DMS53 (cell line): ENCODE data around the gene GANAB.
"Not testable (repeated sequence)": the region's sequence is repeated elsewhere in the genome, so short reads cannot be mapped to it uniquely, and the experiment has no call there.

Experiments used
- DNase-seq: peaks from one replicate; lab custom pipeline; 2025; lab: John Stamatoyannopoulos, UW

The GANAB gene

DNA sequence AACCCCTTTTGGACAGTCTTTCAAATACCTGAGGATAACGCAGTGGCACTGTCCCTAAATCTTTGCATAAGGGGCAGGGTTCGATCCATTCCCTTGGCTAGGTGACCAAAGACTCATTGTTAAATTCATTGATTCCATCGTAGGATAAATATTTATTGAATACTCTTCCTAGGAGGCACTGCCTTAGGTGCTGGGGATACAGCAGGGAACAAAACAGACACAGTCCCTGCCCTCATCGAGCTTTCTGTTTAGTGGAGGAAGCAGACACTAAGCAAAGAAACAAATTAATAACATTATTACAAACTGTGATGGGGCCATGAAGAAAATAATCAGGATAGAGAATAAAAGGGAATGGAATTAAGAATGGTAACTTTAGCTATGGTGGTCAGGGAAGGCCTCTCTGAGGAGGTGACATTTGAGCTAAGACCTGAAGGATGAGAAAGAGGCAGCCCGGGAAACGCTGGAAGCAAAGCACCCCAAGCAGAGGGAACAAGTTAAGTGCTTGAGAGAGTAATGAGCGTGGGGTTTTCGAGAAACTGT is 25.3 kb downstream of the GANAB start:
- DNase-seq: no peak

DNA sequence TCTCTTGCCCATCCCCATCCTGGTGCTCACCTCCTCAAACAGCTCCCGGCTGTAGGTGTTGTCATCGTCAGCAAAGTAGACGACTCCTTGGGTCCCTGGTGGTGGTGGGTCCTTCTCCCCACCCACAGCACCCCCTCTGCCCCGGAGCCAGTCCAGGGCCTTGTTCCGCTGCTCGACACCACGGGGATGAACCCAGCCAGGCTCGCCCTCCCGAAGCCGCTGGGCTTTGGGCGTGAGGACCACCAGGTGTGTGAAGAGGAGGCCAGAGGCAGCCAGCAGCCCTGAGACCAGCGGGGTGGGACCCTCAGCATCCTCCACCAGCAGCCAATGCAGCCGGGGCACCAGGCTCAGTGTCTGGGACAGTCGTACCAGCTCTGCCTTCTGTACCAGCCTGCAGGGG is 29.5 kb downstream of the GANAB start:
- not testable (repeated sequence) for DNase-seq

DNA sequence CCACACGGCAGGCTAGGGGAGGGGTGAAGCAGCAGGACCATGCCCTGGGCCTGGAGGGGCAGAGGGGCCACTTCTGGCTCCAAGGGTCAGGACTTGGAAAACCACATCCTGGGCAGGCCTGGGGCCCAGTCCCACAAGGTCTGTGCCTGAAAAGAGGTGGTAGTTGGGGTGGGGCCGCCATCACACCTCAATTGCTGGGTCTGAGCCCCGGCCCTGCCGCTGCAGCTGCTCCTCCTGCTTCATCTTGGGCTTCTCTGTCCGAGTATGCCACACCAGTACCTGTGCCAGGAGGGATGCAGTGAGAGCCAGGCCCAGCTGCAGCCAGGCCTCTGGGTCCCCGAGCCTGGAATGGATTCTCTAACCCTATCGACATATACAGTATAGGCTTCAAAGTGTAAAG is 30.9 kb downstream of the GANAB start:
- DNase-seq: no peak

DNA sequence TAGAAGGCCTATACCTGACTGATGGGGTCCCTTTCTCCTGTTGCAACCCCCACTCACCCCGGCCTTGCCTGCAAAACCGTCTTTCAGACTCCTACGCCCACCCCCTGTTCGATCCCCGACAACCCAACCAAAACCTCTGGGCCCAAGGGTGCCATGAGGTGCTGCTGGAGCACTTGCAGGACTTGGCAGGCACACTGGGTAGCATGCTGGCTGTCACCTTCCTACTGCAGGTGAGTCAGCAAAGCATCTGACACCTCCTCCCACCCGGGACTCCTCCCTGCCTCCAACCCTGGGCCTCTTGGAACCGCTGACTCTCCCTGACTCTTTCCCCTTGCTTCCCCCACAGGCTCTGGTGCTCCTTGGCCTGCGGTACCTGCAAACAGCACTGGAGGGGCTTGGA is 32.1 kb downstream of the GANAB start:
- DNase-seq: peak; percentile 86

DNA sequence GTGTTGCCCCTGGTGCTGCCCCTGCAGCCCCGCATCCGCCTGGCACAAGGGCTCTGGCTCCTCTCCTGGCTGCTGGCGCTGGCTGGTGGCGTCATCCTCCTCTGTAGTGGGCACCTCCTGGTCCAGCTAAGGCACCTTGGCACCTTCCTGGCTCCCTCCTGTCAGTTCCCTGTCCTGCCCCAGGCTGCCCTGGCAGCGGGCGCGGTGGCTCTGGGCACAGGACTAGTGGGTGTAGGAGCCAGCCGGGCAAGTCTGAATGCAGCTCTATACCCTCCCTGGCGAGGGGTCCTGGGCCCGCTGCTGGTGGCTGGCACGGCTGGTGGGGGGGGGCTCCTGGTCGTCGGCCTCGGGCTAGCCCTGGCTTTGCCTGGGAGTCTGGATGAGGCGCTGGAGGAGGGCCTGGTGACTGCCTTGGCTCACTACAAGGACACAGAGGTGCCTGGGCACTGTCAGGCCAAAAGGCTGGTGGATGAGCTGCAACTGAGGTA is 33.1 kb downstream of the GANAB start:
- DNase-seq: no peak

DNA sequence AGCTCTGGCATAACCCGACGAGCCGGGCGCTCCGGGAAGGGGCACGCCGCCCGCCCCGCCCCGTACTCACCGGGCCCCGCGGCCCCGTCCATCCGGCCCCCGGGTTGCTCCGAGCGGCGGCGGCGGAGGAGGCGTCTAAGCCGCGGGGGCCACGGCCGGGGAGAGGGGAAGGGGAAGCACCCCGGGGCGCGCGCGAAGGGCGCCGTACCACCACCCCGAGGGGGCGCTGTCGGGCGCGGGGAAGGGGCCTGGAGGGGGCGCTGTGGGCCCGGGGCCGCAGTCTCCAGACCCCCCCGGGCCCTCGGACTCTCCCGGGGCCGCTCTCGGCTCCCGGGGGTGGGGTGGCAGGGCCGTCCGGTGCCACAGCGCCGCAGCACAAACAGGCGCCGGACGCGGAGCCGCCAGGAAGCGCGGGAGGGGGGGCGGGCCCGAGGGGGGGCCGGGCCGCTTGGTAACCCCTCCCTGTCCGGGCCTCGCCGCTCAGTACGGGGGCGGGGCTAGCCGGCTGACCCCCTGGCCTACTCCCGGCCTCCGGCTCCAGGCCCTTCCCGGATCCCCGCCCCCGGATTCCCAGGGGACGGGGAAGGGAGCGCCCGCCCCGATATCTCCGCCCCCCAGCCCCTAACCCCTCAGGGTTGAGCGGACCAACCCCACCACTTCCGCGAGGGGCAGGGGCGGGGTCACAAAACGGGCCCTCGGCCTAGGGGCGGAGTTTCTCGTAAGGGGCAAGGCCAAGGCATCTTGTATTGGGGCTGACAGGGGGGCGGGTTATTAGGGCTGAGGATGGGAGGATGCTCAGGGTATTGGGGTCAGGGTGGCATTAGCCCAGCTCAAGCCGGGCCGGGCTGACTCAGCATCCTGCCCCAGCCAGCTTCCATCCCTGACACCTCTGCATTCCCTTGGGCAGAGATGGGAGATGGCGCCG is 33.8 kb downstream of the GANAB start, which contains the start of the genes EML3 and ROM1:
Gene EML3, minus strand, starts transcription at position 410 of the 925 bp plus-strand sequence. Its CDS starts 318 bp downstream, at position 92.
Gene ROM1, plus strand, starts transcription at position 892 of the 925 bp plus-strand sequence. Its CDS starts 25 bp downstream, at position 917.
- DNase-seq: peak; percentile 92

DNA sequence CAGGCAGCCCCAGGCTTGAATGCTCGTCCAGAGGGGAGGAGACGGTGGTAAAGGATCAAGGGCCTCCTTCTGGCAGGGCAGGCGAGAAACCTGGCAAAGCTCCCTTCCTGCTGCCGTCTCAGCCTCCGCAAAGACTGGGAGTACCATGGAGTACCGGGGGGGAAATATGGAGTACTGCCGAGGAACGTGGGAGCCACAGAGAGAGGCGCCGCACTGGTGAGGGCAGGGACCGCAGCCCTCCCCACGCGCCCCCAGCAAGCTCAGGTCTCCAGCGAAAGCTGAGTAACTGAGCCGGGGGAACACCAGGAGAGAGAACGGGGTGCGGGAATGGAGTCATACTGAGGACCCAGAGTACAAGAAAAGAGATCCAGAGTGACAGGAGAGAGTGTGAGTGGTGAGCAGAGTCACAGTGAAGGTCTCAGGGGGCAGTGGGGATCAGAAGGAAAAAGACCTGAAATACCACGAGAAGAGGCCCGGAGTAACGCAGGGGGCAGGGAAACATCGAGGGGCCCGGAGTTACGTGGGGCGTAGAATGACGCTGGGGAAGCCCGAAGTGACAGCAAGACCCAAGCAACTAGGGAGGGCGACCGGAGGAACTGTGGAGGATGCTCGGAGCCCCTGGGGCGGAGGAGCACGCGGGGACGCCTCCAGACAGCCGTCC is 34.6 kb downstream of the GANAB start:
- DNase-seq: peak; percentile 61

DNA sequence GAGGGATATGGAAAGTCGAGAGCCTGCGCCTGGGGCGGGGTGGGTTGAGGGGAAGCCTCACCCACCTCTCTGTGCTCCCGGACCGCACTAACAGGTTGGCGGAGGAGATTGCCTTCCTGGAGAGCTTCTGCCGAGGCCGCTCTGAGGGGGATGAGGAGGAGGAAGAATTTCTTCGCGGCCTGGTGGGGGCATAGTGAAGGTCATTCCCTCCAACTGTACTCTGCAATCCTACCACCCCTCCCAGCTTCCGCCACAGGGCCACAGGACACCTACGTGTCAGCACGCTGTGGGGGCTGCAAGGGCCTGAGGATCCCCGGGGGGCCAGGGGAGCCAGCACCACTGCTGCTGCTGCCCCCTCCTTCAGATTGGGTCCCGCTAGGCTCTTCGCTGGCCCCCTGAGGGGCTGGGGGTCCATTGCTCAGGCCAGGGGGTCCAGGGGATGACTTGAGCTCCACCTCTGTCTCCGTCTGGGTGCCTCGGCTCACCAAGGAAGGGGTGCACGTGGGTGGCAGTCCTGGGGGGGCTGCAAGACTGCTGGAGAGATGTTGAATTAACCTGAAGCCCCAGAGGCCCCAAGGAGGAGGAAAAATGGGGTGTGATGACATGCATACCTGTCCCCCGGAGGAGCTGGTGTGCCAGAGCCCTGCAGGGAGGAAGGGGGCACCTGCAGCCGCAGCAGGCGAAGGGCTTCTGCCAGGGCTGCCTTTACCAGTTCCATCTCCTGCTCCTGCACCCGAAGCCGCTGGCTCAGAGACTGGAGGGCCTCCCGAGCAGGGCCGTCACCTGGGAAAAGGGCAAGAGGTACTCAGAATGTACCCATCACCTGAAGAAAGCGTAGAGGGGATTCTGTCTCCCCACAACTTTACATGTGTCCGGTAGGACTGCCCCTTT is 35.4 kb downstream of the GANAB start:
- no peak for DNase-seq

DNA sequence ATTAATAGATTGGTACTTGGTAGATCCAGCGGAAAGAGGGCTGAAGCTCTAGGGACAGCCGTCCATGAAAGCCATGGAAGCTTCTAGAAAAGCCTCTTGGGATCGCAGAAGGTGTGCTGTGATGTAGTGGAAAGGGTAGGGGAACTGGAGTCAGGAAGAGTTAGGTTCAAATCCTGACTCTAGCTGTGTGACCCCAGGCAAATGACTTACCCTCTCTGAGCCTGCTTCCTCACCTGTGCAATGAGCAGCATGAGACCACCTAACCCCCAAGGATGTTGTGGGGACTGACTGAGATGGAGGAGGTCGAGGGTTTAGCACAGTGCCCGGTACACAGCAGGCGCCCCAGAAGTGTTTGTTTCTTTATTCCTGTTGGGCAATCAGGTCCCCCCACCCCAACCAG is 36.0 kb downstream of the GANAB start:
- DNase-seq: no peak

DNA sequence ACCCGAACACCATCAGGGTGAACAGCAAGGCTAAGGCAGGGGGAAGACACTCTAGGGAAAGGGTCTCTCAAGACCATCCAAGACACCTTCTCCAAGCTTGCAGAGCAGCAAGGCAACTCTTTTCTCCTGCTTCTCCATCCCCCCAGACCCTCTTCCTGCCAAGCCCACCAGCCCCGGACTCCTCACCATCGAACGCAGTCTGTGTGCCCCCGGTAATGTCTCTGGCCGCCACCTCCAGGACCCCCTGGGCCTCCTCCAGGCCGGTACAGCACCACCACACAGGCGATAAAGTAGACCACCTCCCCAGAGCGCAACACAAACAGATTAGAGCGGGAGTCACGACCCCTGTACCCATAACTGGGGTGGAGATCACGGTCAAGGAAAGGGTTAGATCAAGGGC is 37.6 kb downstream of the GANAB start:
- no peak for DNase-seq

DNA sequence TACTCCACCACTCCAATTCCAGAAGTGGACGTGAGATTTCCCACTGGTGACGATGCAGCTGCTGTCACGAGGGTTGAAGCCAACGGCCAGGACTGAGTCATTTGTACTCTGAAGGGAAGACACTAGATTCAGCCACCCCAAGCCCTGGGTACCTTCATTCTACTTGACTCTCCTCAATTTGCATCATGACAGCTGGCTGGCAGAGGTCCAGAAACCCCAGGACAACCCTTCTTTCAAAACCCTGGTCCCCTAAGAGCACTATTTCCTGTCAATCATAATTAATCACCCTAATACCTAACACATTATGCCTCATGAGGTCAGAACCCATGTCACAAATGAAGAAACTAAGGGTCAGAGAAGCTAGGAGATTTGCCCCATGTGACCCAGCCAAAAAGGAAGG is 38.7 kb downstream of the GANAB start:
- DNase-seq: no peak

DNA sequence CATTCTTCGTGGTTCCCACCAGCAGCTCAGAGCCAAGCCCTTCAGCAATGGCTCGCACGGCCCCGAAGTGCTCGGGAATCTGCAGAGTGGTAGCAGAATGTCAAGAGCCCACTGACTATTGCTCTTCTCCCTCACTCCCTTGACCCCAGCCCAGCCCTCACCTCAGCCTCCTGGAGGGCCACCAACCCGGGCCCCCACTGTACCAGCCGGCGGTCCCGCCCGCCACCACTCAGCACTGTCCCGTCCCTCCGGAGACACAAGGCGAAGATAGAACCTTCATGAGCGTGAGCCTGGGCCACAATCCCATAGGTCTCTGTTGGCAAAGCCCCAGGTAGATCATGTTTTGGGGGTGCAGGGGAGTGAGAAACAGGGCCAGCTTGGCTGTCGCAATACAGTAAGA is 40.5 kb downstream of the GANAB start:
- no peak for DNase-seq

DNA sequence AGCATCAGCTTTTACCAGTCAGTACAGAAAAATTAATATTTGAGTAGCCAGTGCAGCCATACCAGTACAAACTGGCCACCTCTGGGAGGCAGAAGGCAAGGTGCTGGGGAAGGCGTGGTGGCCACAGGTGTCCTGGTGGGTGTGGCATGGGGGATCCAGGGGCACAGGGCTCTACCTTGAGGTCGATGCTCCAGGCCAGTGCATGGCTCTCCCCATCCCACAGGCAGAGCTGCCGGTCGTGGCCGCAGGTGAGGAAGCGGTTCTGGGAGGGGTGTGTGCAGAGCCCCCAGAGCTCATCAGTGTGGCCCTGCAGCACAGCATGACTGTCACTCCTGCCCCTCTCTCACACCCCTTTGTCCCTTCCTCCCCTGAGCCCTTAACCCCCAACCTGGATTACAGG is 40.9 kb downstream of the GANAB start:
- DNase-seq: no peak

DNA sequence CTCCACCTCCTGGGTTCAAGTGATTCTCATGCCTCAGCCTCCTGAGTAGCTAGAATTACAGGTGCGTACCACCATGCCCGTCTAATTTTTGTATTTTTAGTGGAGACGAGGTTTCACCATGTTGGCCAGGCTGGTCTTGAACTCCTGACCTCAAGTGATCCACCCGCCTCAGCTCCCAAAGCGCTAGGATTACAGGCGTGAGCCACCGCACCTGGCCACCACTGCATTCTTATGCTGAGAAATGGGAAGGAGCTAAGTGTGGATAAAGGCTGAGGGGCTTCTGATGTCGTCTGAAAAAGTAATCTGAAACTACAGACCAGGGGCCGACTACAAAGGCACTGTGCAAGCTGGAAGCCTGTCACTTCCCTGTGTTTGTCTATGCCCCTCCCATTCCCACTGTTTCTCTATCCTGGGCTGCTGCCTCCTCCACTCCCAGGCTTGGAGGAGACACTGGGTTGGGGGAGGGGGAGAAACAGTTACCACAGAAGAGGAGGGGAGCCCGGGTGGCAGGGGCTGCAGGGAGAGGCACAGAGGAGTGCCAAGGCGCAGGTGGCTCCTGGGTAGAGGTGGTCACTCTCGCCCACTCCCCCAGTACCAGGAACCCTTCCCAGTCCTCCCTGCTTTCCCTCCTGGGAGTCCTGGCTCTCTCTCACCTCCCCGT is 41.8 kb downstream of the GANAB start:
- DNase-seq: no peak

DNA sequence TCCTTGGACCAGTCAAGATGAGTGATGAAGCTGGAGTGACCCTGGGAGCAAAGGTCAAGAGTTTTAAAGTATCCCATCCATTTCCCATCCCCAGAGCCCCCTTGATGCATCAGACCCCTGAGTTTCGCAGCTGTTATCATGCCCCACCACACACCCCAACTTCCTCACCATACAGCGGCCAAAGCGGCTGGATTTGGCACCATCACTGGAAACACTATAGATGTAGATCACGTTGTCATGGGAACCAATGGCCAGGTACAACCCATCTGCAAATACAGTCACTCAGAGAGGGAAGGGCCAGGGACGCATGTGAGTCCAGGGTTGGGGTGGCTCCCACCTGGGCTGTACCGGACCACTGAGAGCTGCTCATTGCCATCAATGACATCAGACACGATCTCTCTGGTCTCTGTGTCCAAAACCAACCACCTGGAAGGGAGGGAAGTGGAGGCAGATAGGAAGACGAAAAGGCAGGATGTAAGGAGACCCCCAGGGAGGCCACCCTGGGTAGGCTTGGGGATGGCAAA is 42.6 kb downstream of the GANAB start:
- peak; percentile 62 for DNase-seq

DNA sequence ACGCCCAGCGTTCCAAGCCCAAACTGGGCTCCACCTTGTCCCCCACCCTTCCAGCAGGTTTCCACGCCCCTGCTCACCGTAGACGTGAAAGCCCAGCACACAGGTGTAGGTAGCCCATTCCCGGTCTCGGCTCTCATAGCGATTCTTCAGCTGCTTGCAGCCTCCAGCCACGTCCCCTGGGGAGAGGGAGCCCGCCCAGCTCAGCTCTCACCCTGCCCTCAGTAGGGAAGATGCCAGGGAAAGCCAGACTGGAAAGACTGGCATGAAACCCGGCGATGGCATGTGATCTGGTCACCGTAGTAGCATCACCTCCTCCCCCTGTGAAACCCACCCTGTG is 43.4 kb downstream of the GANAB start:
- peak; percentile 68 for DNase-seq

DNA sequence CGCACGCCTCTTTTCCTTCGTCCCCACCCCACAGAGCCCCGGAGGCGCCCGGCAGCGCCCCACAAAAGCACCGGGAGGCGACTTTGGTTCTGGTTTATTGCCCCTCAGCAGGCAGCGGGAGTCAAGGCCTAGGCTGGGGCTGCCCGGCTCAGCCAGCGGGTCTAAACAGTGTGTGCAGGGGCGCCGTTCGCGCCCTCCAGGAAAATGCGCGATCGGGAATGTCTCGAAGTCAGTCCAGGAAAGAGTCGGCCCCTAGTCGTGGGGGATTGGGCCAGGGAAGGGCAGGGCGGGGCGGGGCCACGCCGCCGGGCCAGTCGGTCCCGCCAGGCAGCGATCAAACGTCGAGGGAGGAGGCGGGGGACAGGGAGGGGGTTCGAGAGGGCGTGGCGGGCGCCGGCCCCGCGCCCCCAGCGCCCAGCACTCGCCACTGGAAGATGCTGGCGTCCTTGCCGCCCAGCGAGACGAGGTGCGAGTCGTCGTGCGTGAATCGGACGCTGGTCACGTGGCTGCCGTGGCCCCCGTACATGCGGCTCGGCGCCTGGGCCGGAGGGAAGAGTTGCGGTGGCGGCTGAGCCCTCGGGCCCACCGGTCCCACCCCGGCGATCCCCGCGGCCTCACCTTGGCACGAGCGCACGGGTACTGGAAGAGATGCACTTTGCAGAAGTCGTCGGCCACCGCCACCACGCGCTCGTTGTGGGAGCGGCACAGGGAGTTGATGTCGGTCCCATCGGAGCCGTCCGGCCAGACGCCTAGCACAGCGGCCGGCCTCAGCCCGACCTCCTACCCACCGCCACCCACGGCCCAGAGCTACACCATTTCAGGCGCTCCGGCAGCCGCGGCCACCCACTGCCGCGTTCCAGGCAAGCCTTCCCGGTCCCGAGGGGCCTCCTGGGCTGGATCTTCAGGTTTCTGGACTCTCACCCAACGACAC is 44.0 kb downstream of the GANAB start:
- DNase-seq: peak; percentile 91

DNA sequence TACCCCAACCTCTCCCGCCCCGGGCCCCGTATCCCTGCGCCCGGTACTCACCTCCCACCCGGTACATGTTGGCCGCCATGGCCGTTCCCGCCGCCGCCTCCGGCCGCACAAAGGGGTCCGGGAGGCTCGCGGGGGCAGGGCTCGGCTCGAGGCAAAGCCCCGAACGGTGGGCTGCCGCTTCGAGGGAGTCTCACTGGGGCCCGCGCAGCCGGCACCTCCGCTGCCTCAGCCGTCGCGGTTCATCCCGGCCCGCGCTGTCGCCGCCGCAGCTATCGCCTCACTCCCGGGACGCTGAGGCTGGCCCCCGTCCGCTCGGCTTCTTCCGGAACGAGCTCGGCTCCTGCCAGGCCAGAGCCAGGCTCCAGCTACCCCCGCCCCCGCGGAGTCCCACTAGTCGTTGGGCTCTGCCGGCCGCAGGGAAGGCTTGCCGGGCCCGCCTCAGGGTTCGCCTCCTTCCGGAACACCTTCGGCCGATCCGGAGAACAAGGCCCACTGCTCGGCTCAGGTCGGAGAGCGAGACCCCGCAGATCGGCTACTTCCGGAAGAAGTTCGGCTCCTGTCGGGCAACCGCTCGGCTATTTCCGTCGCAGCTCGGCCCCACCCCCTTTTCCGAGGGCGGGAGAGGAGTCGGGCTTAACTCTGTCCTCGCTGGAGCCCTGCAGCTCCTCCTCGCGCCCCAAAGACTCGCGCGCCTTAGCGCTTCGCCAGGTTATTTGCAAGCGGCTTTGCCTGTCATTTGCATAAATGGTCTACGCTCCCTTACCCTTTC is 44.9 kb downstream of the GANAB start, which contains the start of gene MTA2:
Gene MTA2, minus strand, starts transcription at position 494 of the 769 bp plus-strand sequence. Its CDS starts 415 bp downstream, at position 79.
- peak; percentile 99 for DNase-seq

DNA sequence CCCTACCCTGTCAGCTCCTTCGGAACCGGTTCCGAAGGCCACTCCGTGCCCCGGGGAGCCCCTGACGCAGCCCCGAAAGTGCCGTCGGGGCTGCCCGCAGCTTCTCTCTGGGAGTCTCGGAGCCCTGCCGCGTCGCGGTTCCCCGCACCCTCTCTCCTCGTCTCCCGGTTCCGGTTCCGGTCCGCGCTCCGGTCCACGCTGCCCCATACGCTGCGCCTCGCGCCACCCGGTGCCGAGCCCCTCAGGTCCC is 45.4 kb downstream of the GANAB start:
- DNase-seq: peak; percentile 70
